Measurements from ENCODE around the gene DGKD. TPM values are rescaled to one million over a fixed set of nuclear protein-coding genes. Genes with fewer than 3 reads are reported as not detected.

The DGKD gene
- total RNA-seq, 6 experiments from 2014 or later = 8.1 to 12.2 (median 10.3) TPM

GRCh38 chr2:233402346-233402745 lies 48.1 kb downstream of the DGKD start:
- no peak for DNase-seq
- no peak overlapping the region for H3K27ac Mint-ChIP-seq
- H3K4me1 Mint-ChIP-seq (ENCODE audit: low read depth) = no peaks in the 10 kb centered on the region
- no peak overlapping the region for H3K4me3 Mint-ChIP-seq
- H3K9me3 Mint-ChIP-seq = no peaks in the 10 kb centered on the region
- no peak for TF ChIP-seq CTCF (IDR thresholded peaks at IDR 0.05)
- H3K27me3 Mint-ChIP-seq (ENCODE audit: insufficient read depth) = no peaks in the 10 kb centered on the region
- peaks cover 9% of the 10 kb centered on the region for H3K36me3 Mint-ChIP-seq (ENCODE audit: low read depth)

- Mint-ChIP-seq H3K27me3 (ENCODE audit: insufficient read depth) (no peaks in the 10 kb centered on the region), H3K36me3 (ENCODE audit: low read depth) (peaks cover 9% of the 10 kb centered on the region), H3K27ac (no peak overlapping the region), H3K9me3 (no peaks in the 10 kb centered on the region), H3K4me1 (ENCODE audit: low read depth) (no peaks in the 10 kb centered on the region), H3K4me3 (no peak overlapping the region)
- no peak for DNase-seq
- TF ChIP-seq CTCF (IDR thresholded peaks at IDR 0.05) = no peak
Measured at GRCh38 chr2:233402789-233403188, 48.5 kb downstream of the DGKD start.

- peak; percentile 31 for DNase-seq
- H3K27me3 Mint-ChIP-seq (ENCODE audit: insufficient read depth) = no peaks in the 10 kb centered on the region; the same call in 1 of the 2 replicates
- no peaks in the 10 kb centered on the region for H3K4me1 Mint-ChIP-seq (ENCODE audit: low read depth)
- TF ChIP-seq CTCF (IDR thresholded peaks at IDR 0.05) = peak; percentile 83
- no peak overlapping the region for H3K27ac Mint-ChIP-seq
- peaks cover 9% of the 10 kb centered on the region; the same call in 1 of the 2 replicates for H3K36me3 Mint-ChIP-seq (ENCODE audit: low read depth)
- no peak overlapping the region for H3K4me3 Mint-ChIP-seq
- no peaks in the 10 kb centered on the region for H3K9me3 Mint-ChIP-seq
Measured at GRCh38 chr2:233404222-233404621, 49.9 kb downstream of the DGKD start.

- no peak for DNase-seq
- no peak for TF ChIP-seq CTCF (IDR thresholded peaks at IDR 0.05)
- no peak overlapping the region for H3K4me3 Mint-ChIP-seq
Measured at GRCh38 chr2:233406865-233407264, 52.6 kb downstream of the DGKD start.

GRCh38 chr2:233407771-233408181 lies 53.5 kb downstream of the DGKD start:
- TF ChIP-seq CTCF (IDR thresholded peaks at IDR 0.05) = no peak
- H3K4me3 Mint-ChIP-seq = no peak overlapping the region
- peaks cover 37% of the 10 kb centered on the region for H3K36me3 Mint-ChIP-seq (ENCODE audit: low read depth)
- H3K27me3 Mint-ChIP-seq (ENCODE audit: insufficient read depth) = peaks cover 3% of the 10 kb centered on the region
- no peak for DNase-seq
- H3K27ac Mint-ChIP-seq = no peak overlapping the region
- peaks cover 27% of the 10 kb centered on the region for H3K9me3 Mint-ChIP-seq
- H3K4me1 Mint-ChIP-seq (ENCODE audit: low read depth) = peaks cover 1% of the 10 kb centered on the region

More at GRCh38 chr2:233406865-233407264, 52.6 kb downstream of the DGKD start:
- no peak overlapping the region for H3K27ac Mint-ChIP-seq
- no peaks in the 10 kb centered on the region for H3K4me1 Mint-ChIP-seq (ENCODE audit: low read depth)
- peaks cover 18% of the 10 kb centered on the region for H3K9me3 Mint-ChIP-seq
- peaks cover 28% of the 10 kb centered on the region for H3K36me3 Mint-ChIP-seq (ENCODE audit: low read depth)
- peaks cover 3% of the 10 kb centered on the region for H3K27me3 Mint-ChIP-seq (ENCODE audit: insufficient read depth)
